Iris pigment epithelial cell (primary cell): ENCODE data around the gene ASIC2.
"Not testable (repeated sequence)": the region's sequence is repeated elsewhere in the genome, so short reads cannot be mapped to it uniquely, and the experiment has no call there.

ENCODE experiments used
- DNase-seq: peaks from one replicate; pipeline ENCODE4 v3.0.0-alpha.2; 2011; ENCODE audit warnings: low read depth

Gene ASIC2

GRCh38 chr17:32980230-32980629 is 312.9 kb downstream of the ASIC2 start:
- DNase-seq: no peak

GRCh38 chr17:32976605-32977004 is 316.5 kb downstream of the ASIC2 start:
- no peak for DNase-seq

GRCh38 chr17:32976131-32976530 is 317.0 kb downstream of the ASIC2 start:
- DNase-seq: no peak

GRCh38 chr17:32971171-32971570 is 321.9 kb downstream of the ASIC2 start:
- peak; percentile 10 for DNase-seq

- DNase-seq: no peak
These were observed 322.8 kb downstream of the ASIC2 start for GRCh38 chr17:32970281-32970680.

GRCh38 chr17:32969231-32969630 is 323.9 kb downstream of the ASIC2 start:
- DNase-seq: not testable (repeated sequence)

- no peak for DNase-seq
These were observed 328.6 kb downstream of the ASIC2 start for GRCh38 chr17:32964541-32964940.
